Thyroid gland (tissue), 4 donors: ENCODE results near the gene SLC30A9.

Experiments used
- POLR2A ChIP-seq, 2 donors: fragments of 450-650 bp; IDR thresholded peaks; one replicate each; pipeline ENCODE4 v1.6.1; 2017; ENCODE audit warnings: antibody characterized with exemption in 2 of 2, mild to moderate bottlenecking in 2 of 2, moderate library complexity in 1 of 2
- TF ChIP-seq, protein P1 (sequence below), 6 experiments: fragments of 200-600 bp in 3 of 6; fragments of 450-650 bp in 3 of 6; sonication (generic) in 3 of 6; IDR thresholded peaks; one replicate each; pipeline ENCODE4 v1.5.1; 2016 to 2019; ENCODE audit warnings: antibody characterized with exemption in 6 of 6, mild to moderate bottlenecking in 2 of 6, inconsistent platforms in 1 of 6, moderate library complexity in 1 of 6

DNA sequence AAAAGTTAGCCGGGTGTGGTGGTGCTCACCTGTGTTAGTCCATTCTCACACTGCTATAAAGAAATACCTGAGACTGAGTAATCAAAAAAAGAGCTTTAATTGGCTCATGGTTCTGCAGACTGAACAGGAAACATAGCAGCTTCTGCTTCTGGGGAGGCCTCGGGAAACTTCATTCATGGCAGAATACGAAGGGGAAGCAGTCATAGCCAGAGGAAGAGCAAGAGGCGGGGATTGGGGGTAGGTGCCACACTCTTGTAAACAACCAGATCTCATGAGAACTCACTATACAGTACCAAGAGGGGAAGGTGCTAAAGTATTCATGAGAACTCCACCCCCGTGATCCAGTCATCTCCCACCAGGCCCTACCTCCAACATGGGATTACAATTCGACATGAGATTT lies 98.1 kb downstream of the SLC30A9 start:
- TF ChIP-seq, protein P1, sequence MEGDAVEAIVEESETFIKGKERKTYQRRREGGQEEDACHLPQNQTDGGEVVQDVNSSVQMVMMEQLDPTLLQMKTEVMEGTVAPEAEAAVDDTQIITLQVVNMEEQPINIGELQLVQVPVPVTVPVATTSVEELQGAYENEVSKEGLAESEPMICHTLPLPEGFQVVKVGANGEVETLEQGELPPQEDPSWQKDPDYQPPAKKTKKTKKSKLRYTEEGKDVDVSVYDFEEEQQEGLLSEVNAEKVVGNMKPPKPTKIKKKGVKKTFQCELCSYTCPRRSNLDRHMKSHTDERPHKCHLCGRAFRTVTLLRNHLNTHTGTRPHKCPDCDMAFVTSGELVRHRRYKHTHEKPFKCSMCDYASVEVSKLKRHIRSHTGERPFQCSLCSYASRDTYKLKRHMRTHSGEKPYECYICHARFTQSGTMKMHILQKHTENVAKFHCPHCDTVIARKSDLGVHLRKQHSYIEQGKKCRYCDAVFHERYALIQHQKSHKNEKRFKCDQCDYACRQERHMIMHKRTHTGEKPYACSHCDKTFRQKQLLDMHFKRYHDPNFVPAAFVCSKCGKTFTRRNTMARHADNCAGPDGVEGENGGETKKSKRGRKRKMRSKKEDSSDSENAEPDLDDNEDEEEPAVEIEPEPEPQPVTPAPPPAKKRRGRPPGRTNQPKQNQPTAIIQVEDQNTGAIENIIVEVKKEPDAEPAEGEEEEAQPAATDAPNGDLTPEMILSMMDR (IDR thresholded peaks at IDR 0.05), result no peak
- TF ChIP-seq POLR2A (IDR thresholded peaks at IDR 0.05), result no peak
